CD4-positive, alpha-beta T cell (primary cell): ENCODE measurements around the gene LPP. TPM values are rescaled to one million over a fixed set of nuclear protein-coding genes. Genes with fewer than 3 reads are reported as not detected.

Experiments used
- ATAC-seq: fragments of 200-7000 bp; cut with Tn5 transposase; one replicate; pipeline ENCODE4 v1.10.0; 2022; ENCODE audit warnings: mild to moderate bottlenecking; ENCODE audit not compliant: poor library complexity
- CTCF ChIA-PET: fragments of 350-600 bp; sonication (Branson Sonifier 250); formaldehyde crosslinking; loops from one replicate; lab custom pipeline; 2021; ENCODE audit warnings: antibody characterized with exemption, inconsistent platforms; lab: Charles Lee
- POLR2A ChIA-PET: fragments of 350-600 bp; sonication (Branson Sonifier 250); formaldehyde crosslinking; loops from one replicate; lab custom pipeline; 2021; ENCODE audit warnings: antibody characterized with exemption, inconsistent platforms; lab: Charles Lee
- DNase-seq, 14 experiments: peaks; one replicate each; pipeline ENCODE4 v3.0.0-alpha.2; 2013 to 2020; ENCODE audit warnings: mixed read lengths in 2 of 14
- H3K27ac ChIP-seq, 2 donors: one replicate each; pipeline versions ENCODE4 v1.5.1 to v1.7.0; 2013; ENCODE audit warnings: low read length in 2 of 2, low read depth in 1 of 2, mild to moderate bottlenecking in 1 of 2
- H3K27me3 ChIP-seq, 2 experiments: 1 replicate in 1 of 2; 2 replicates in 1 of 2; pipeline versions ENCODE4 v1.6.1 to v1.7.0; 2013; ENCODE audit warnings: low read length in 2 of 2, control low read depth in 1 of 2, mild to moderate bottlenecking in 1 of 2, moderate library complexity in 1 of 2; ENCODE audit not compliant: insufficient read depth in 2 of 2, control insufficient read depth in 1 of 2
- H3K36me3 ChIP-seq: one replicate; pipeline ENCODE4 v1.6.1; 2013; ENCODE audit warnings: low read length, control low read depth; ENCODE audit not compliant: insufficient read depth
- H3K4me1 ChIP-seq: one replicate; pipeline ENCODE4 v1.6.1; 2013; ENCODE audit warnings: low read length, control low read depth; ENCODE audit not compliant: insufficient read depth
- H3K4me3 ChIP-seq: one replicate; pipeline ENCODE4 v1.5.1; 2013; ENCODE audit warnings: mild to moderate bottlenecking, low read length, moderate library complexity
- H3K9me3 ChIP-seq, 2 experiments: 1 replicate in 1 of 2; 2 replicates in 1 of 2; pipeline versions ENCODE4 v1.6.1 to v1.7.0; 2013; ENCODE audit warnings: low read length in 2 of 2, mild to moderate bottlenecking in 2 of 2, control low read depth in 1 of 2, moderate library complexity in 1 of 2; ENCODE audit not compliant: control insufficient read depth in 1 of 2, insufficient read depth in 1 of 2
- H3K27ac Mint-ChIP-seq: one replicate; pipeline ENCODE4 v1.8.0; 2020; ENCODE audit warnings: mixed read lengths
- H3K27me3 Mint-ChIP-seq: one replicate; pipeline ENCODE4 v1.8.0; 2021; ENCODE audit warnings: mixed read lengths
- H3K36me3 Mint-ChIP-seq: one replicate; pipeline ENCODE4 v1.8.0; 2021; ENCODE audit warnings: low read depth, mixed read lengths
- H3K4me1 Mint-ChIP-seq: one replicate; pipeline ENCODE4 v1.8.0; 2021; ENCODE audit warnings: low read depth, mixed read lengths
- H3K4me3 Mint-ChIP-seq: one replicate; pipeline ENCODE4 v1.8.0; 2020; ENCODE audit warnings: mild to moderate bottlenecking, mixed read lengths
- H3K9me3 Mint-ChIP-seq: one replicate; pipeline ENCODE4 v1.8.0; 2020; ENCODE audit warnings: mixed read lengths
- CTCF ChIP-seq: fragments of 200-600 bp; IDR thresholded peaks from one replicate; pipeline ENCODE4 v1.8.0; 2022; ENCODE audit warnings: antibody characterized with exemption, mild to moderate bottlenecking
- intact Hi-C, 2 experiments: fragments of 100-400 bp; cut with DNase I in 1 of 2; cut with micrococcal nuclease in 1 of 2; formaldehyde crosslinking; loops; one replicate each; pipeline versions ENCODE4 v1.15.1 to v1.9.0; 2023 to 2025; cut with DNase I, micrococcal nuclease
- total RNA-seq, 174 experiments: library from RNA in 2 of 174; stranded (reverse) in 2 of 174; gene quantifications; one replicate each; pipeline ENCODE4 v1.2.3 and lab custom pipeline; 2021 to 2026

LPP gene
- total RNA-seq, 2 experiments from 2014 or later = 45.6 to 45.9 TPM

DNA sequence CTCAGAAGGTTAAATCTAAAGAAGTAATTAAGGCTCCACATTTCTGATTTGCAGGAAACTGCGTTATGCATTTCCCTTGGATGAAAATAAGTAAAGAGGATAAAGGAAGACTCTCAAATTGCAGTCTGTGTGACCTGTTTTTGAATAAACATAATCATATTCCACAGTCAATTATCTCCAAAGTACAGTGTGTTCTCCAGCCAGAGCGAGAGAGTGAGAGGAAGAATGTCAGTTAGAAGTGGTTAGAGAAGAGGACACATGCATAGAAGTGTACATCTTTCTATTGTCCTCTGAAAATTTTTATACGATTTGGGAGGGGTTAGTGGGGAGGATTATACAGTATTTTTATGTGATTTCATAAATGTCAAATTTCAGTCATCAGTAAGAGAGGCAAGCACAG is 487.1 kb downstream of the LPP start:
- no peak overlapping the region for H3K27ac Mint-ChIP-seq
- CTCF ChIA-PET = no interaction called here
- intact Hi-C loops = no loop called here

DNA sequence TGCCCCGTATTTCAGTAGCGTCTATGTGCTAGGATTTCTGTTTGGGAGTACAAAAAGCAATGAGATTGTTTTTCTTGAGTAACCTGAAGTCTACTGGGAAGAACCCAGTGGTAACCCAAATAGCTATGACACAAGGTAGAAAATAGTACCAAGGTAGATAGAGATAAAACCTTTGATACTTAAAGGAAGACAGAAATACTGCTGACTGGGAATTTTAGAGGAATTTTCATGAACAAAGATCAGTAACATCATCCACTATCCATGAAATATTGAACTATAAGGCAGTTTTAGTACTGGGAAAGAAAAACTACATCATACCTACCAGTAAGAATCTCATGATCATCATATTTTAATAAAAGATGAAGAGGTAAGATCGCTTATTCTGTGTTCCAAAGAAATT is 489.8 kb downstream of the LPP start:
- Mint-ChIP-seq H3K9me3 (no peaks in the 10 kb centered on the region), H3K4me1 (no peaks in the 10 kb centered on the region), H3K27me3 (no peaks in the 10 kb centered on the region), H3K36me3 (no peaks in the 10 kb centered on the region), H3K4me3 (no peak overlapping the region), H3K27ac (no peak overlapping the region)
- no peak overlapping the region for H3K4me3 ChIP-seq
- TF ChIP-seq CTCF = no peak
- H3K27me3 ChIP-seq = no peaks in the 10 kb centered on the region
- no peak for ATAC-seq
- no peaks in the 10 kb centered on the region for H3K36me3 ChIP-seq
- intact Hi-C loops = no loop called here
- no peak for DNase-seq
- no peak overlapping the region for H3K27ac ChIP-seq
- CTCF ChIA-PET = interaction anchor here (1.4 kb wide), 1 partner anchor 10 kb away, joined by 4 read pairs; no protein-coding TSS in a partner anchor
- no peaks in the 10 kb centered on the region for H3K9me3 ChIP-seq
- no peaks in the 10 kb centered on the region for H3K4me1 ChIP-seq
- POLR2A ChIA-PET = no interaction called here

More for the DNA sequence above, 487.1 kb downstream of the LPP start:
- Mint-ChIP-seq H3K4me3 (no peak overlapping the region), H3K27me3 (no peaks in the 10 kb centered on the region), H3K9me3 (no peaks in the 10 kb centered on the region), H3K36me3 (no peaks in the 10 kb centered on the region), H3K4me1 (no peaks in the 10 kb centered on the region)
- POLR2A ChIA-PET = no interaction called here
- no peaks in the 10 kb centered on the region for H3K27me3 ChIP-seq
- H3K4me3 ChIP-seq = no peak overlapping the region
- H3K4me1 ChIP-seq = no peaks in the 10 kb centered on the region
- no peak for TF ChIP-seq CTCF
- no peaks in the 10 kb centered on the region for H3K36me3 ChIP-seq
- no peak overlapping the region for H3K27ac ChIP-seq
- no peak for ATAC-seq
- DNase-seq = no peak
- no peaks in the 10 kb centered on the region for H3K9me3 ChIP-seq

DNA sequence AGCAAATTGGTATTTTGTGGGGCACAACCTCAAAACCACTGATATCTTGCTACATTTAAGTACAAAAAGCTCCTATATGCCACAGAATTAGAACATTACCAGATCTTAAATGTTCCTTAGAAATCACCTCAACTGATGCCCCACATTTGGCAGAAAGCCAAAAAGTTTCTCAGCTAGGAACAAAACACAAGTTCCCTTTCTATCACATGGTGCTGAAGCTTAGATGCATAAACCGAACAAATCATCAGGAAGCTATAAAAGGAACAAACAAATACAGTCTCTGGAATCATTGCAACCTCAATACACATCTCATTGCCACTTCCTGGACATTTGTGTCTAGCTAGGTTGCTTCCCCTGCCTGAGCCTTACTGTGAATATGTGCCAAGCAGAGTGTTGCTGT is 492.6 kb downstream of the LPP start:
- no peak overlapping the region for H3K27ac ChIP-seq
- H3K4me1 ChIP-seq = no peaks in the 10 kb centered on the region
- no peaks in the 10 kb centered on the region for H3K4me1 Mint-ChIP-seq
- H3K4me3 Mint-ChIP-seq = no peak overlapping the region
- ATAC-seq = no peak
- ChIA-PET POLR2A (no interaction called here), CTCF (interaction anchor here (0.6 to 1.3 kb wide), 2 partner anchors 366 to 907 kb away, joined by 3 read pairs; no protein-coding TSS in a partner anchor)
- intact Hi-C loops = no loop called here
- no peak overlapping the region for H3K4me3 ChIP-seq
- peak in 3 of 14 experiments; percentile 13 to 28 (median 18) for DNase-seq
- no peaks in the 10 kb centered on the region for H3K9me3 Mint-ChIP-seq
- no peaks in the 10 kb centered on the region for H3K9me3 ChIP-seq
- H3K36me3 ChIP-seq = no peaks in the 10 kb centered on the region
- TF ChIP-seq CTCF = no peak
- H3K27me3 ChIP-seq = no peaks in the 10 kb centered on the region
- no peaks in the 10 kb centered on the region for H3K27me3 Mint-ChIP-seq
- no peaks in the 10 kb centered on the region for H3K36me3 Mint-ChIP-seq
- H3K27ac Mint-ChIP-seq = no peak overlapping the region
